ENCODE data around the gene CRYAA.

DNA sequence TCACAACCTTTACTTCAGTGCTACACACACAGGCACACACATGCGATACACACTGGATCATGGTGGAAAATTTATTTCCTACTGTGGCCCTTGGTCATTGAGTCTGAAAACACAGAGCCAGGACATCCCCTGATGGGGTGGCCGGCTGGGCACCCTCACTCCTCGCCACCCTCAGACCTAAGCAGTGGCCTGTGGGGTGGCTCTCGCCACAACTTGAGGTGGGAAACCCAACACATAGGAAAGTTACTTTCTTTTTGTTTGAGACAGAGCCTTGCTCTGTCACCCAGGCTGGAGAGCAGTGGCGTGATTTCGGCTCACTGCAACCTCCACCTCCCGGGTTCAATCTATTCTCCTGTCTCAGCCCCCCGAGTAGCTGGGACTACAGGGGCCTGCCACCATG is 19.4 kb downstream of the CRYAA start:
- TF ChIP-seq CTCF (IDR thresholded peaks at IDR 0.05) (no peak), POLR2A (IDR thresholded peaks at IDR 0.05) (no peak)
